Astrocyte (in vitro differentiated cells and primary cell): ENCODE results near the gene FSIP1.

Source experiments
- EZH2 ChIP-seq: IDR thresholded peaks from 2 replicates; pipeline ENCODE4 v1.6.1; 2012; ENCODE audit warnings: mild to moderate bottlenecking, low read length, inconsistent platforms; ENCODE audit not compliant: insufficient read depth
- TF ChIP-seq, protein P1 (sequence below): IDR thresholded peaks from 2 replicates; pipeline ENCODE4 v1.5.1; 2011; ENCODE audit warnings: low read depth, mild to moderate bottlenecking, inconsistent platforms, low read length, moderate library complexity; ENCODE audit not compliant: insufficient read depth

DNA sequence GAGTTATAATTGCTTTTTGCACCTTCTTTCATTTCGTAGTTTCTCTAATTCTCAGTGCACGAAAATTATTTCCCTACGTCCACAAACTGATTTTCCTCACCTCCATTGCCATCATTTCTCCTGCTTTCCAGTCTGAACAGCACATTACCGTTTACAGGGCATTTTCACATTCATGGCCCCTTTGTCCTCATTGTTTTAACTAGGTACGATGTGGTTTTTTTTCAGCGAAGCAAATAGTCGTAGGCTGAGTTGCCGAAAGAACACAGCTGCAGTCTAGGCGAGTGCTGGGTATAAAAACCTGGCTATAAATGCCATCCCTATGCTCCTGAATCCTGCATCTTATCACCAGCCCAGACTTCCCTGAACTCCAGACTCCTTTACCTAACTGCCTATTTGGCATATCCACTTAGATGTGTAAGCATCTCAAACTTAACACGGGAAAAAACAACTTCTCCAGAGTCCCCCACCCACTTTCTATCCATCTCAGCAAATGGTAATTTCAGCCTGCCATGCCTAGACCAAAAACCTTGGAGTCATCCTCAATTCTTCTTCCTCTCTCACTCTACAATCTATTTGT, 691 bp upstream of the FSIP1 start:
- TF ChIP-seq, protein P1, sequence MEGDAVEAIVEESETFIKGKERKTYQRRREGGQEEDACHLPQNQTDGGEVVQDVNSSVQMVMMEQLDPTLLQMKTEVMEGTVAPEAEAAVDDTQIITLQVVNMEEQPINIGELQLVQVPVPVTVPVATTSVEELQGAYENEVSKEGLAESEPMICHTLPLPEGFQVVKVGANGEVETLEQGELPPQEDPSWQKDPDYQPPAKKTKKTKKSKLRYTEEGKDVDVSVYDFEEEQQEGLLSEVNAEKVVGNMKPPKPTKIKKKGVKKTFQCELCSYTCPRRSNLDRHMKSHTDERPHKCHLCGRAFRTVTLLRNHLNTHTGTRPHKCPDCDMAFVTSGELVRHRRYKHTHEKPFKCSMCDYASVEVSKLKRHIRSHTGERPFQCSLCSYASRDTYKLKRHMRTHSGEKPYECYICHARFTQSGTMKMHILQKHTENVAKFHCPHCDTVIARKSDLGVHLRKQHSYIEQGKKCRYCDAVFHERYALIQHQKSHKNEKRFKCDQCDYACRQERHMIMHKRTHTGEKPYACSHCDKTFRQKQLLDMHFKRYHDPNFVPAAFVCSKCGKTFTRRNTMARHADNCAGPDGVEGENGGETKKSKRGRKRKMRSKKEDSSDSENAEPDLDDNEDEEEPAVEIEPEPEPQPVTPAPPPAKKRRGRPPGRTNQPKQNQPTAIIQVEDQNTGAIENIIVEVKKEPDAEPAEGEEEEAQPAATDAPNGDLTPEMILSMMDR = no peak
- no peak for TF ChIP-seq EZH2
